Activated CD4-positive, alpha-beta memory T cell treated with anti-CD3 and anti-CD28 coated beads for 36 hours (primary cell): ENCODE data around the gene LRCH4. TPM values are rescaled to one million over a fixed set of nuclear protein-coding genes. Genes with fewer than 3 reads are reported as not detected.

Source experiments
- CTCF ChIA-PET: fragments of 350-600 bp; sonication (Branson Sonifier 250); formaldehyde crosslinking; loops from one replicate; lab custom pipeline; 2021; ENCODE audit warnings: antibody characterized with exemption, inconsistent platforms; lab: Charles Lee
- POLR2A ChIA-PET: fragments of 350-600 bp; sonication (Branson Sonifier 250); formaldehyde crosslinking; loops from one replicate; lab custom pipeline; 2021; ENCODE audit warnings: antibody characterized with exemption; lab: Charles Lee
- DNase-seq: peaks from one replicate; pipeline ENCODE4 v3.0.0-alpha.2; 2020
- H3K27ac Mint-ChIP-seq: one replicate; pipeline ENCODE4 v1.8.0; 2021; ENCODE audit warnings: mixed read lengths
- H3K27me3 Mint-ChIP-seq: one replicate; pipeline ENCODE4 v1.8.0; 2021; ENCODE audit warnings: mixed read lengths
- H3K36me3 Mint-ChIP-seq: one replicate; pipeline ENCODE4 v1.8.0; 2021; ENCODE audit warnings: mixed read lengths
- H3K4me1 Mint-ChIP-seq: one replicate; pipeline ENCODE4 v1.8.0; 2021; ENCODE audit warnings: low read depth, mixed read lengths
- H3K4me3 Mint-ChIP-seq: one replicate; pipeline ENCODE4 v1.8.0; 2021; ENCODE audit warnings: mild to moderate bottlenecking, mixed read lengths
- H3K9me3 Mint-ChIP-seq: one replicate; pipeline ENCODE4 v1.8.0; 2021; ENCODE audit warnings: mixed read lengths
- intact Hi-C: fragments of 100-400 bp; cut with micrococcal nuclease; formaldehyde crosslinking; loops from one replicate; pipeline ENCODE4 v1.15.1; 2023
- total RNA-seq, 2 experiments: library from RNA; stranded (reverse); gene quantifications; one replicate each; pipeline ENCODE4 v1.2.3, GENCODE V29; 2021

LRCH4 gene, protein sequence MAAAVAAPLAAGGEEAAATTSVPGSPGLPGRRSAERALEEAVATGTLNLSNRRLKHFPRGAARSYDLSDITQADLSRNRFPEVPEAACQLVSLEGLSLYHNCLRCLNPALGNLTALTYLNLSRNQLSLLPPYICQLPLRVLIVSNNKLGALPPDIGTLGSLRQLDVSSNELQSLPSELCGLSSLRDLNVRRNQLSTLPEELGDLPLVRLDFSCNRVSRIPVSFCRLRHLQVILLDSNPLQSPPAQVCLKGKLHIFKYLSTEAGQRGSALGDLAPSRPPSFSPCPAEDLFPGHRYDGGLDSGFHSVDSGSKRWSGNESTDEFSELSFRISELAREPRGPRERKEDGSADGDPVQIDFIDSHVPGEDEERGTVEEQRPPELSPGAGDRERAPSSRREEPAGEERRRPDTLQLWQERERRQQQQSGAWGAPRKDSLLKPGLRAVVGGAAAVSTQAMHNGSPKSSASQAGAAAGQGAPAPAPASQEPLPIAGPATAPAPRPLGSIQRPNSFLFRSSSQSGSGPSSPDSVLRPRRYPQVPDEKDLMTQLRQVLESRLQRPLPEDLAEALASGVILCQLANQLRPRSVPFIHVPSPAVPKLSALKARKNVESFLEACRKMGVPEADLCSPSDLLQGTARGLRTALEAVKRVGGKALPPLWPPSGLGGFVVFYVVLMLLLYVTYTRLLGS
- 10 to 100 TPM; 93.4 to 97.7 TPM for total RNA-seq

GRCh38 chr7:100585511-100586265, at the start of gene LRCH4:
Gene LRCH4, minus strand, starts transcription at chr7:100586129. Its CDS starts 29 bp downstream, at chr7:100586100.
- DNase-seq, result peak; percentile 71
- intact Hi-C loops, result loop anchor here (1.0 to 5.0 kb wide), 9 partner anchors 17 to 156 kb away; partner anchors contain the start of genes GIGYF1, GNB2, MEPCE and MOSPD3
- H3K4me1 Mint-ChIP-seq, result peaks cover 20% of the 10 kb centered on the region
- peaks cover 9% of the 10 kb centered on the region for H3K36me3 Mint-ChIP-seq
- peak within 1 kb of the TSS; percentile 98 for H3K27ac Mint-ChIP-seq
- ChIA-PET POLR2A (interaction anchor here (0.7 to 4.1 kb wide), 24 partner anchors 11 to 460 kb away, joined by 3 to 31 read pairs (median 4); partner anchors contain the start of genes AGFG2, GNB2, MOSPD3 and POP7), CTCF (interaction anchor here (0.7 to 4.6 kb wide), 17 partner anchors 10 to 378 kb away, joined by 3 to 38 read pairs (median 8); partner anchors contain the start of genes GIGYF1, MOSPD3 and POP7)
- peak within 1 kb of the TSS; percentile 85 for H3K4me3 Mint-ChIP-seq
- peaks cover 2% of the 10 kb centered on the region for H3K27me3 Mint-ChIP-seq
- no peaks in the 10 kb centered on the region for H3K9me3 Mint-ChIP-seq

DNA sequence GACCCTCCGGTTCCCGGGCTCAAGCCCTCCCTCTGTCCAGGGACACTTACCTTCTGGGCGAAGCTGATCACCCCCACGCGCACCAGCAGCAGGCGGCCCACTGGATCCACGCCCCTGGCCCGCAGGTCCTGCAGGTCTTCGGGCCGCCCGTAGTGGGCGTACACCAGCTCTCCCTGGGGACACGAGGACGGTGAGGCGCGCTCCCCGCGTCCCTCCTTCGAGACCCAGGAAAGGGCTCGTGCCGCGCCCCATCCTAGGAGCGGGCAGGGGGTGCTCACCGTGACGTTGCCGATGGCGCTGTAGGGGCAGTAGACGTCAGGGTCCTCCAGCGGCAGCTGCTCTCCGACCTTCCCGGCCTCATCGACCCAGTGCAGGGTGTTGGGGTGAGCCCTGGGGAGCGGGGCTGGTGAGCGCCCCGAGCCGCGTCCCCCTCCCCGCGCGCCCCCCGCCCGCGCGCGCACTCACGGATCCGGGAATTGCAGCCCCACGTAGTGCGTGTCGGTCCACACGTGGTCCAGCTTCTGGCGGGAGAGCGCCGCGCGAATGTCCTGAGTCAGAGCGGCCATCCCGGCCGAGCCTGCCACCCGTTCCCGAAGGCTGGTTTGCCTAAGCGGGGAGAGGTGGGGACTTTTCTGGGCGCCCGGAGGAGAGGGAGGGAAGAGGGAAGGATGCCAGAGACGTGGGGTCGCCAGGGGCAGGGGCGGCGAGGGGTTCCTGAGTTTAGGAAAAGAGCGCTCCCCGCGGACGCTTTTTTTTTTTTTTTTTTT, 47.2 kb upstream of the LRCH4 start:
- ChIA-PET POLR2A (interaction anchor here (0.6 to 2.4 kb wide), 10 partner anchors 13 to 204 kb away, joined by 3 to 13 read pairs (median 3); partner anchors contain the start of genes FBXO24, LRCH4, MEPCE and MOSPD3), CTCF (interaction anchor here (0.6 to 4.4 kb wide), 21 partner anchors 8 to 467 kb away, joined by 3 to 33 read pairs (median 5); partner anchors contain the start of genes FBXO24, LRCH4, MOSPD3 and POP7)
- Mint-ChIP-seq H3K4me1 (peaks cover 12% of the 10 kb centered on the region), H3K27me3 (peaks cover 3% of the 10 kb centered on the region), H3K36me3 (no peaks in the 10 kb centered on the region), H3K9me3 (no peaks in the 10 kb centered on the region), H3K4me3 (peak overlapping the region; percentile 77), H3K27ac (peak overlapping the region; percentile 82)
- intact Hi-C loops, result loop anchor here (5.0 kb wide), 1 partner anchor 59 kb away; the partner anchor contains the start of gene GIGYF1
- peak; percentile 78 for DNase-seq

- peaks cover 24% of the 10 kb centered on the region for H3K4me1 Mint-ChIP-seq
- intact Hi-C loops, result loop anchor here (5.0 kb wide), 1 partner anchor 62 kb away; the partner anchor contains the start of gene GIGYF1
- H3K36me3 Mint-ChIP-seq, result peaks cover 1% of the 10 kb centered on the region
- no peak for DNase-seq
- no peak overlapping the region for H3K4me3 Mint-ChIP-seq
- H3K27ac Mint-ChIP-seq, result no peak overlapping the region
- peaks cover 3% of the 10 kb centered on the region for H3K27me3 Mint-ChIP-seq
- CTCF ChIA-PET, result interaction anchor here (1.5 to 1.7 kb wide), 5 partner anchors 10 to 63 kb away, joined by 3 to 11 read pairs (median 4); partner anchors contain the start of gene MOSPD3
- H3K9me3 Mint-ChIP-seq, result no peaks in the 10 kb centered on the region
- POLR2A ChIA-PET, result interaction anchor here (1.2 kb wide), 1 partner anchor 9 kb away, joined by 3 read pairs; no protein-coding TSS in a partner anchor
Measured at GRCh38 chr7:100630066-100630465, 44.1 kb upstream of the LRCH4 start.

- intact Hi-C loops, result loop anchor here (10.0 kb wide), 1 partner anchor 226 kb away; the partner anchor contains the start of gene SLC12A9
- H3K4me1 Mint-ChIP-seq, result peaks cover 24% of the 10 kb centered on the region
- ChIA-PET CTCF (interaction anchor here (1.2 to 1.7 kb wide), 4 partner anchors 9 to 69 kb away, joined by 4 to 11 read pairs (median 8); partner anchors contain the start of gene MOSPD3), POLR2A (interaction anchor here (0.6 to 1.2 kb wide), 3 partner anchors 10 to 76 kb away, joined by 3 to 4 read pairs (median 4); no protein-coding TSS in a partner anchor)
- no peak overlapping the region for H3K4me3 Mint-ChIP-seq
- peaks cover 1% of the 10 kb centered on the region for H3K36me3 Mint-ChIP-seq
- H3K27me3 Mint-ChIP-seq, result peaks cover 3% of the 10 kb centered on the region
- H3K27ac Mint-ChIP-seq, result no peak overlapping the region
- DNase-seq, result peak; percentile 60
- no peaks in the 10 kb centered on the region for H3K9me3 Mint-ChIP-seq
Measured at GRCh38 chr7:100629117-100629716, 43.3 kb upstream of the LRCH4 start.

DNA sequence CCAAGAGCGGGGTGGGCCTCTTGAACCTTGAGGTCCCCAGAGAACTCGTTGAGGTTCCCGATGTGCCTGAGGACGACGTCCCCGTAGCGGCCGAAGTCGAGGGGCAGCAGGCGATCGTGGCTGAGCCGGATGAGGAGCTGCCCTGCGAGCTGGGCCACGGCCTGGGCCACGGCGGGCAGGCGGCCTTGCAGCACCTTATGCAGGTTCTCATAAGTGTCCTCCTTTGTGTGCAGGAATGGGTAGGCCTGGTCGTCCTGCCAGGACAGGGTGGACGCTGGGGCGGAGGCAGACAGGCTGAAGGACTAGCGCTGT, 41.3 kb upstream of the LRCH4 start:
- Mint-ChIP-seq H3K27ac (peak overlapping the region; percentile 14), H3K9me3 (no peaks in the 10 kb centered on the region), H3K27me3 (no peaks in the 10 kb centered on the region), H3K4me1 (peaks cover 13% of the 10 kb centered on the region), H3K36me3 (peaks cover 1% of the 10 kb centered on the region), H3K4me3 (peak overlapping the region; percentile 65)
- ChIA-PET POLR2A (interaction anchor here (0.5 to 1.8 kb wide), 4 partner anchors 10 to 199 kb away, joined by 3 to 7 read pairs (median 4); partner anchors contain the start of genes MOSPD3 and ZCWPW1), CTCF (interaction anchor here (1.5 to 1.7 kb wide), 2 partner anchors 15 to 78 kb away, joined by 5 to 6 read pairs; partner anchors contain the start of genes MOSPD3 and POP7)
- intact Hi-C loops, result loop anchor here (10.0 kb wide), 1 partner anchor 228 kb away; the partner anchor contains the start of gene SLC12A9
- DNase-seq, result no peak

GRCh38 chr7:100626530-100627237, 40.8 kb upstream of the LRCH4 start:
- intact Hi-C loops, result loop anchor here (1.0 to 10.0 kb wide), 4 partner anchors 14 to 228 kb away; partner anchors contain the start of genes FBXO24, GNB2, LRCH4 and MOSPD3
- no peaks in the 10 kb centered on the region for H3K9me3 Mint-ChIP-seq
- ChIA-PET POLR2A (interaction anchor here (0.5 to 1.5 kb wide), 6 partner anchors 9 to 198 kb away, joined by 3 to 7 read pairs (median 4); partner anchors contain the start of genes GIGYF1, MOSPD3, POP7 and ZCWPW1), CTCF (interaction anchor here (1.5 to 3.6 kb wide), 3 partner anchors 7 to 79 kb away, joined by 5 to 17 read pairs (median 6); partner anchors contain the start of genes MOSPD3 and POP7)
- peaks cover 1% of the 10 kb centered on the region for H3K36me3 Mint-ChIP-seq
- peak overlapping the region; percentile 65 for H3K4me3 Mint-ChIP-seq
- peak; percentile 96 for DNase-seq
- peaks cover 12% of the 10 kb centered on the region for H3K4me1 Mint-ChIP-seq
- H3K27ac Mint-ChIP-seq, result peak overlapping the region; percentile 38
- no peaks in the 10 kb centered on the region for H3K27me3 Mint-ChIP-seq

GRCh38 chr7:100626055-100626454, 40.1 kb upstream of the LRCH4 start:
- ChIA-PET POLR2A (interaction anchor here (0.6 to 1.5 kb wide), 6 partner anchors 9 to 79 kb away, joined by 3 to 7 read pairs (median 4); partner anchors contain the start of genes FBXO24, GIGYF1, MOSPD3 and POP7), CTCF (interaction anchor here (1.5 to 3.6 kb wide), 4 partner anchors 8 to 80 kb away, joined by 5 to 17 read pairs (median 6); partner anchors contain the start of genes MOSPD3 and POP7)
- Mint-ChIP-seq H3K36me3 (peaks cover 1% of the 10 kb centered on the region), H3K4me3 (peak overlapping the region; percentile 65), H3K27me3 (no peaks in the 10 kb centered on the region), H3K4me1 (peaks cover 12% of the 10 kb centered on the region), H3K27ac (no peak overlapping the region), H3K9me3 (no peaks in the 10 kb centered on the region)
- no peak for DNase-seq
- intact Hi-C loops, result loop anchor here (1.0 to 10.0 kb wide), 4 partner anchors 14 to 229 kb away; partner anchors contain the start of genes FBXO24, GNB2, LRCH4 and MOSPD3

- POLR2A ChIA-PET, result interaction anchor here (0.6 kb wide), 1 partner anchor 60 kb away, joined by 3 read pairs; no protein-coding TSS in a partner anchor
- peaks cover 12% of the 10 kb centered on the region for H3K4me1 Mint-ChIP-seq
- H3K27me3 Mint-ChIP-seq, result no peaks in the 10 kb centered on the region
- H3K4me3 Mint-ChIP-seq, result no peak overlapping the region
- intact Hi-C loops, result loop anchor here (10.0 kb wide), 1 partner anchor 231 kb away; the partner anchor contains the start of gene SLC12A9
- peaks cover 1% of the 10 kb centered on the region for H3K36me3 Mint-ChIP-seq
- CTCF ChIA-PET, result interaction anchor here (2.6 to 3.6 kb wide), 2 partner anchors 10 to 11 kb away, joined by 6 to 17 read pairs; partner anchors contain the start of gene MOSPD3
- DNase-seq, result no peak
- H3K9me3 Mint-ChIP-seq, result no peaks in the 10 kb centered on the region
- no peak overlapping the region for H3K27ac Mint-ChIP-seq
Measured at GRCh38 chr7:100623951-100624824, 38.3 kb upstream of the LRCH4 start.
